Stimulated activated CD8-positive, alpha-beta memory T cell treated with anti-CD3 and anti-CD28 coated beads, Interleukin-4, amount 100 ng/mL, for 4 hours (primary cell): ENCODE data around the gene XPO5.

Experiments used
- DNase-seq, 2 donors: peaks; one replicate each; pipeline ENCODE4 v3.0.0-alpha.2; 2020; ENCODE audit warnings: low read depth in 2 of 2, low spot score in 1 of 2

The XPO5 gene

GRCh38 chr6:43472515-43472914 lies 103.3 kb downstream of the XPO5 start:
- DNase-seq = no peak
